SK-N-MC (cell line): Measurements from ENCODE around the gene ARMC9.

Experiments
- DNase-seq: peaks from one replicate; pipeline ENCODE4 v3.0.0-alpha.2; 2011; ENCODE audit warnings: low read depth, low spot score
- H3K27ac ChIP-seq: fragments of 200-600 bp; sonication (generic); 2 replicates; pipeline ENCODE4 v1.5.1; 2016; ENCODE audit warnings: mixed run types
- H3K36me3 ChIP-seq: fragments of 200-600 bp; sonication (generic); 2 replicates; pipeline ENCODE4 v1.6.1; 2017; ENCODE audit warnings: antibody characterized with exemption, low read length, mixed read lengths; ENCODE audit not compliant: insufficient read depth
- H3K4me3 ChIP-seq: fragments of 200-600 bp; sonication (generic); 2 replicates; pipeline ENCODE4 v1.5.1; 2016
- H3K9ac ChIP-seq: fragments of 200-600 bp; sonication (generic); 2 replicates; pipeline ENCODE4 v1.8.0; 2017; ENCODE audit warnings: mixed run types, mixed read lengths; ENCODE audit not compliant: insufficient read length
- H3K9me3 ChIP-seq: fragments of 200-600 bp; sonication (generic); 2 replicates; pipeline ENCODE4 v1.6.1; 2017; ENCODE audit warnings: low read depth, mild to moderate bottlenecking, antibody characterized with exemption, low read length, moderate library complexity, mixed read lengths
- EZH2 ChIP-seq: fragments of 200-600 bp; sonication (generic); IDR thresholded peaks from one replicate; pipeline ENCODE4 v1.6.1; 2017; ENCODE audit warnings: antibody characterized with exemption
- FOXP2 ChIP-seq: optimal IDR thresholded peaks from 2 replicates; pipeline ENCODE3; 2011; ENCODE audit warnings: mild to moderate bottlenecking, moderate library complexity; ENCODE audit not compliant: insufficient read depth; ENCODE audit errors: extremely low read length, control extremely low read depth
- POLR2AphosphoS5 ChIP-seq: IDR thresholded peaks from 2 replicates; pipeline ENCODE4 v1.6.1; 2012; ENCODE audit warnings: mild to moderate bottlenecking, low read depth, low read length, borderline replicate concordance

The ARMC9 gene

DNA sequence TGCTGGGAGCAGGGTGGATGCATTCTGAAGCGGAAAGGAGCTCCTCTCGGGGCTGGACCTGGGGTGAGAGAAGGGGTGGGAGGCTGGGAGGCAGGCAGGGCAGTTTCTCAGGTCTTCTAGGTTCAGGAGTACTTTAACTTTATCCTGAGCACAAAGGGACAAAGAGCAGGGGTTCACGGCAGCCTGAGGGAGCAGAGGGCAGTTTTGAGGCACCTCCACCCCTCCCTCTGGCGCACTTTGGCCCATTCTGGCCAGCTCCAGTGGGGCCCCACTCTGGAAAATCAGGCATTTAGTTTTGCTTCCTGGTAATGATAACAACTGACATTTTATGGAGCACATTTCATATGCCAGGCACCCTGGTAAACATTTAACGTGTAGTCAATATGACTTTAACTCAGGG, 211.3 kb downstream of the ARMC9 start:
- Histone ChIP-seq H3K4me3 (no peak overlapping the region), H3K36me3 (no peaks in the 10 kb centered on the region), H3K9ac (no peak overlapping the region), H3K9me3 (no peaks in the 10 kb centered on the region; the same call in 1 of the 2 replicates), H3K27ac (no peak overlapping the region)
- no peak for TF ChIP-seq FOXP2
- TF ChIP-seq EZH2 = no peak
- TF ChIP-seq POLR2AphosphoS5 = no peak
- no peak for DNase-seq

DNA sequence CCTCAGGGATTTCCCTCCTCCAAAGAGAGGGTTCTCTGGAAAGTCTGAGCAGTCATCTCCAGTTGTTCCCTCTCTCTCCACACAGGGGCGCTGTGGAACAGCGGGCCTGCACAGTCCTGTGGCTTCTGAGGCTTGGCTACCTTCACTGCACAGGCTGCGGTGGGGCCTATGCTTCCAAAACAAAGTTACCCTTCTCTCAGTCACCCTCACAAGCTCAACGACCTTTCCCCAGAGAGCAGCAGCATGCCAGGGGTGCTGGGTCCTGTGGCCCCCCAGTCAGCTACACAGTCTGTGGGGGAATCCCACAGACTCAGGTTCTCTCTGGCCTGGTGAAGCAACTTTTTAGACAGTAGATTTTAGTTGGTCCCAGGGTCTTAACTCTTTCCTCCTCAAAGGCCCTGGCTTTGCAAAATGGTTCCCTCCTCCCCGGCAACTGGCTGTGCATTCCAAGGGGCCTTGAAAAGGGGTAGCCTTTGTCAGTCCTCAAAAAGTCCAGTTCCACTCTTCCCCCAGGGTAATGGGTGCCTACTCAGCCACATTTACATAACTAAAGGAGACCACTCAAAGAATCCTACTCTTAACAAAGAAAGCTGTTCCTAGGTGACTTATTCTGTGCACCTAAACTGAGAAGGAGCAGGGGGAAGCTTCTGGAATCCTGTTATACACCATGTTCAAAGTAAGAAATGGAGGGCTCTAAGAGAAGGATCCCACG, 212.0 kb downstream of the ARMC9 start:
- DNase-seq = no peak
- no peak overlapping the region for H3K9ac ChIP-seq
- no peaks in the 10 kb centered on the region for H3K36me3 ChIP-seq
- no peaks in the 10 kb centered on the region; the same call in 1 of the 2 replicates for H3K9me3 ChIP-seq
- no peak overlapping the region for H3K4me3 ChIP-seq
- TF ChIP-seq POLR2AphosphoS5 (no peak), FOXP2 (no peak), EZH2 (no peak)
- H3K27ac ChIP-seq = no peak overlapping the region

DNA sequence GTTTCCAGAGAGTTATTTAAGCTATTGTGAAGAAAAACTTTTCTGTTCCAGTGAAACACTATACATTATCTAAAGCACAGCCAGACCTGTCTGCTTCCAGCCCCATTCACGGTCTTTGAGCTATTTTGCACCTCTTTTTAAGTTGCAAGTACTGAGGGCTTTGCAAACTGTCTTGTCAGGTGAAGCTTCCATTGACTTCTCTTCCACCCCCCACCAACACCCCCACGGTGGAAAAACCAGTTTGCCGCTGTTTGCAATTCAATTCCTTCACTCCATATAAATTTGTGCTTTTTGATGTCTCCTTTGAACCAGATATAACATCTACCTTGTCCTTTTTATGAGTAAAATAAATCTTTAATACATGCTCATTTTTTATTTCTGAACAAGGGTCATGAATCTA, 212.8 kb downstream of the ARMC9 start:
- DNase-seq = no peak
- no peak overlapping the region for H3K9ac ChIP-seq
- TF ChIP-seq FOXP2 (no peak), EZH2 (no peak), POLR2AphosphoS5 (no peak)

DNA sequence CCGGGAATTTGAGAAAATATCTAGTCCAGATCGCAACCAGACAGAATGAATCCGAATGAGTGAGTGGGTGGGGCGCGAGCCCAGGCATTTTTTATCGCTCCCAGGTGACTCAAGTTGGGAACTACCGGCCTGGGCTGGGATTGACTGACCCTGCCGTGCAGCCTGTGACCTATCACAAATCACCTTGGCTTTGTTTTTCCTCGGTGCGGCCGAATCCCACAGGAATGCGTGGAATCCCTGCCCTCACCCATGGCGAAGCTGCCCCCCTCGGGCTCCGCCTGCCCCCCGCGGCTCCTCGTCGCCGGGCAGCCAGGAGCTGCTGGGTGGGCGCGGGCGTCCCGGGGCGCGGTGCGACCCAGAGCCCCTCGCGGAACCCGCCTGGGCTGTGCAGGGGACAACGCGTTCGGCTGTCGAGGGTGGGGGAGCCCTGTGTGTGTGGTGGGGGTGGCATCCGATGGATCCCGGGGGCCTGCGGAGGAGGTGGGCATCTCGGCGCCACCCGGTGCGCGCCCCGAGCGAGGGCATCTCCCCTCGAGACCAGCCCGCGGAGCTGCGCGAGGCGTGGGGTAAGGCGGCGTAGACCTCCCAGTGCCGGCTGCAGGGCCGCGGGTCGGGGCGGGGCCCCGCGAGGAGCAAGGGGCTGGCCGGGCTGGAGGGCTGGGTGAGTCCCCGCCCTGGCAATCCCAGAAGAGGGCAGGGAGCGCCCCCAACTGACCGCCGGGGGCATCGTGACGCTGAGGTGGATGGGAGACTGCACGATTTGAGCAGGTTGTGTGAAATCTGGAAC, 213.6 kb downstream of the ARMC9 start:
- peak overlapping the region; percentile 20 for H3K9ac ChIP-seq
- no peaks in the 10 kb centered on the region; the same call in 1 of the 2 replicates for H3K9me3 ChIP-seq
- TF ChIP-seq POLR2AphosphoS5 (no peak), EZH2 (no peak), FOXP2 (no peak)
- peak overlapping the region; percentile 71 for H3K4me3 ChIP-seq
- H3K36me3 ChIP-seq = no peaks in the 10 kb centered on the region
- DNase-seq = no peak
- H3K27ac ChIP-seq = no peak overlapping the region

More for the DNA sequence above, 212.8 kb downstream of the ARMC9 start:
- Histone ChIP-seq H3K36me3 (no peaks in the 10 kb centered on the region), H3K4me3 (no peak overlapping the region), H3K27ac (no peak overlapping the region), H3K9me3 (no peaks in the 10 kb centered on the region; the same call in 1 of the 2 replicates)

DNA sequence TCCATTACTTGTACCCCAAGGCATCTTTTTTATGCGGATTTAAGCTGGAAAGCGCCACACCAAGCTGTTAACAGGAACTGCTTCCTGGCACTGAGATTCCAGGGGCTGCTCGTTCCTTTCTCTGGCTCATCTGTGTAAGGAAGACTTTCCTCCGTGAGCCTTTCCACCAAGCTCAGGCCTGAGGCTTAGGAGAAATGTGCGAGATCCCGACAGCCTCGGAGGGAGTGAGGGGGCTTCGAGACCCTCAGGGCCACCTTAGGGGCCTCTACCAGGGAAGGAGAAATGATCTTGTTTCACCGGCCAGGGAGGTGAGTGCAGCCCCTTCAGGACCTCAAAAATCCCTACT, 214.2 kb downstream of the ARMC9 start:
- no peak for TF ChIP-seq EZH2
- no peak for TF ChIP-seq FOXP2
- no peak for TF ChIP-seq POLR2AphosphoS5
- Histone ChIP-seq H3K9ac (peak overlapping the region; percentile 20), H3K4me3 (peak overlapping the region; percentile 71)

DNA sequence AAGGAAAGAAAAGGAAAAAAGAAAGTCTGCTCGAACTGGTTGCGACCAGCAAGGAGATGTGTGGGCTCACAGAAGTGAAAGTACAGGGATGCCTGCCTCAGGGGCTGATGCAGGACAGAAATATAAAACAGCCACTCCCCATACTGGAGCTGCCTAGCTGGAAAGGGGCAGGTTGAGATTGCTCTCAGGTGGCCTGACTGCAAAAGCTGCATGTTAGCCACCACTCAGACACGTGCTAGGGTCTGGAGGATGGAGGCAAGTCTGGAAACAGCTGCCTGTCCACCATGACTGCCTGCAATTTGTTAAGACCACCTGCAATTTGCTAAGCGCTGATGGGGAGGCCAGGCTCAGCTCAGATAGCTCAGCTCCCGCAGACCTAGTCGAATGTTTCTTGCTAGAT, 215.0 kb downstream of the ARMC9 start:
- Histone ChIP-seq H3K9me3 (no peaks in the 10 kb centered on the region; the same call in 1 of the 2 replicates), H3K27ac (no peak overlapping the region), H3K9ac (no peak overlapping the region), H3K4me3 (no peak overlapping the region), H3K36me3 (no peaks in the 10 kb centered on the region)
- DNase-seq = no peak
- no peak for TF ChIP-seq FOXP2

More for the DNA sequence above, 214.2 kb downstream of the ARMC9 start:
- H3K9me3 ChIP-seq = no peaks in the 10 kb centered on the region; the same call in 1 of the 2 replicates
- peak; percentile 16 for DNase-seq
- H3K27ac ChIP-seq = no peak overlapping the region
- no peaks in the 10 kb centered on the region for H3K36me3 ChIP-seq

DNA sequence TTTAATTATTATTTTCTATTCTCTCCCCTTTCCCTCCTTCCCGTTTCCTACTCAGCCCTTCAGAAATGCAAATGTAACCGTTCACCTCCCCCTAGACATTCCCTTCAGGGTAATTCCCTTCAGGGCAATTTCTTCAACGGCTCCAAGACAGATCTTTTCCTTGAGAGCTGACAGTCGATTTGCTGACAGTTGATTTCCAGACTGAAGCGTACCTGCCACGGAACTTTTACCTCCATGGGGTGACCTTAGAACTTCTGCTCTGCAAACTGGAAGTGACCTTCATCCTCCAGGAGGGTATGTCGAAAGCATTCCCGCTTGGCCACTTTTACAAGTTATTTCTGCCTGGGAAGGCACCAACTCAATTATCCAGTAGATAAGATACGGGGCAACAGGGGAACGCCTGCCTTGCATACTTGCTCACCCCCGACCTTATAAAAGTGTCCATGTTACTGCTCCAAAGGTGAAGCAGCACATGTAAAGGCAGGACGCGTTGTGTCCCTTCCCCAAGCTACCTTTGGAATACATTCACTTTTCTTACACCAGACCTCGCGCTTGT, 215.6 kb downstream of the ARMC9 start:
- no peak for TF ChIP-seq EZH2
- TF ChIP-seq FOXP2 = no peak
- TF ChIP-seq POLR2AphosphoS5 = no peak
- Histone ChIP-seq H3K9ac (no peak overlapping the region), H3K27ac (no peak overlapping the region), H3K9me3 (no peaks in the 10 kb centered on the region; the same call in 1 of the 2 replicates), H3K36me3 (no peaks in the 10 kb centered on the region), H3K4me3 (no peak overlapping the region)
- no peak for DNase-seq

DNA sequence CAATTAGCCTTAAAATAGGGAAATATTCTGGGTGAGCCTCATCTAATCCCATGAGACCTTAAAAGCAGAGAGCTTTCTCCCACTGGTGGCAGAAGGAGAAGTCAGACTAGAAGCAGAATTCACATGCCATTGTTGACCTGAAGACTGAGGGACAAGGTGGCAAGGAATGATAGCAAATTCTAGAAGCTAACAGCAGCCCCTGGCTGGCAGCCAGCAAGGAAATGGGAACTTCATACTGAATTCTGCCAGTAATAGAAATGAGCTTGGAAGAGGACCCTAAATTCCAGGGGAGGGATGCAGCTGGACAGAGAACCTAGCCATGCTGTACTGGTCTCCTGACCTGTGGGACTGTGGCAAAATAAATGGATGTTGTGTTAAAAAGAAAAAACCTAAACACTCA, 216.6 kb downstream of the ARMC9 start:
- no peak for TF ChIP-seq FOXP2
- no peak for DNase-seq
- Histone ChIP-seq H3K9ac (no peak overlapping the region), H3K36me3 (no peaks in the 10 kb centered on the region), H3K27ac (no peak overlapping the region), H3K4me3 (no peak overlapping the region), H3K9me3 (no peaks in the 10 kb centered on the region; the same call in 1 of the 2 replicates)
